ENCODE measurements around the gene ACBD6.

Gene ACBD6

DNA sequence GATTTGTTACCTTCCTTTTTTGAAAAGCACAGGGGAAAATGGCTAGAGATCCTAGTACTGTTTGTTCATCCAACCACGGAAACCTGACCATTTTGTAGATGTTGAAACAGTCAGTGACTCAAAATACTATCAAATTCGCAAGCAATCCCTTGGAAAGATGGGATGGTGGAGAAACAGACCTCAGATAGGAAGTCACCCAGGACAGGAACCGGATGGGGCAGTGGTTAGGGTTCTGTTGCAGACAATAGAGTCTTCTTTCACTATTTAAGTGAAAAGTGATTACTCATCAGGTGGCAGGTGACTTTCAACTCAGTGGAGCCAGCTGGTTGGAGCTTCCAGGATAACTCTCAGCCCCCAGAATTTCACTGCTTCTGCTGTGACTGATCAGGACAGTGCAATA is 255.3 kb downstream of the ACBD6 start:
- no peak overlapping the region for H3K4me3 ChIP-seq (ENCODE audit: low read depth, low read length)
- TF ChIP-seq, protein P1, sequence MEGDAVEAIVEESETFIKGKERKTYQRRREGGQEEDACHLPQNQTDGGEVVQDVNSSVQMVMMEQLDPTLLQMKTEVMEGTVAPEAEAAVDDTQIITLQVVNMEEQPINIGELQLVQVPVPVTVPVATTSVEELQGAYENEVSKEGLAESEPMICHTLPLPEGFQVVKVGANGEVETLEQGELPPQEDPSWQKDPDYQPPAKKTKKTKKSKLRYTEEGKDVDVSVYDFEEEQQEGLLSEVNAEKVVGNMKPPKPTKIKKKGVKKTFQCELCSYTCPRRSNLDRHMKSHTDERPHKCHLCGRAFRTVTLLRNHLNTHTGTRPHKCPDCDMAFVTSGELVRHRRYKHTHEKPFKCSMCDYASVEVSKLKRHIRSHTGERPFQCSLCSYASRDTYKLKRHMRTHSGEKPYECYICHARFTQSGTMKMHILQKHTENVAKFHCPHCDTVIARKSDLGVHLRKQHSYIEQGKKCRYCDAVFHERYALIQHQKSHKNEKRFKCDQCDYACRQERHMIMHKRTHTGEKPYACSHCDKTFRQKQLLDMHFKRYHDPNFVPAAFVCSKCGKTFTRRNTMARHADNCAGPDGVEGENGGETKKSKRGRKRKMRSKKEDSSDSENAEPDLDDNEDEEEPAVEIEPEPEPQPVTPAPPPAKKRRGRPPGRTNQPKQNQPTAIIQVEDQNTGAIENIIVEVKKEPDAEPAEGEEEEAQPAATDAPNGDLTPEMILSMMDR (IDR thresholded peaks at IDR 0.05; ENCODE audit: low read depth, low read length) = no peak

DNA sequence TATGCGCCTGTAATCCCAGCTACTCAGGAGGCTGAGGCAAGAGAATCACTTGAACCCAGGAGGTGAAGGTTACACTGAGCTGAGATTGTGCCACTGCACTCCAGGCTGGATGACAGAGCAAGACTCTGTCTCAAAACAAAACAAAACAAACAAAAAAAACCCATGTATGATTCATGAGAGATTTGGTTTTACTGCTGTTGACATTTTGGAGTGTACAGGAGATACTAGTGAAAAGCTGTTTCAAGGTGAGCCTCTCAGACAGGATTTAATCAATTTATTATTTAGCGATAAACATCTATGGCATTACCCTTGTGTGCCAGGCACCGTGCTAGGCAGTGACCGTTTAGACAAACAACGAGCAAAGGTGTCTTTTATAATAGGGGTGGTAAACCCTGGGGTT is 255.8 kb downstream of the ACBD6 start:
- TF ChIP-seq, protein P1 (IDR thresholded peaks at IDR 0.05; ENCODE audit: low read depth, low read length) = no peak
- no peak overlapping the region for H3K4me3 ChIP-seq (ENCODE audit: low read depth, low read length)

DNA sequence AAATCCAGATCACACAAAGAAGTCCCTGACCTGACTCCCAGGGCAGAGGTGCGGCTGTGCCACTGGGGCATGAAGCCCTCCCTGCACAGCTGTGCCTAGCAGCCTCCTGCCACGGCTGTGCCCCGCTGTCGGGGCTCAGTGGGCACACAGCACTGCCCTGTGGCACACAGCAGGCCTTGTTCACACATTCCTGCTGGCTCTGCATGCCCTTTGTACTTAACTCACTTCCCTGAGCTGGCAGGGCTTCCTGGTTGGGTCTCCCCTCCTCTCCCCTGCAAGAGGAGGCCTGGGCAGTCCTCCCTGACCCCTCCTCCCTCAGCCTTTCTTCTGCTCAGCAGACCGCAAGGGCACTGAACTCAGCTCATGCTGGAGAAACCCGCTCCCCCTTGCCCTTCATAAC is 257.5 kb downstream of the ACBD6 start:
- H3K4me3 ChIP-seq (ENCODE audit: low read depth, low read length) = no peak overlapping the region
- TF ChIP-seq, protein P1 (IDR thresholded peaks at IDR 0.05; ENCODE audit: low read depth, low read length) = no peak

DNA sequence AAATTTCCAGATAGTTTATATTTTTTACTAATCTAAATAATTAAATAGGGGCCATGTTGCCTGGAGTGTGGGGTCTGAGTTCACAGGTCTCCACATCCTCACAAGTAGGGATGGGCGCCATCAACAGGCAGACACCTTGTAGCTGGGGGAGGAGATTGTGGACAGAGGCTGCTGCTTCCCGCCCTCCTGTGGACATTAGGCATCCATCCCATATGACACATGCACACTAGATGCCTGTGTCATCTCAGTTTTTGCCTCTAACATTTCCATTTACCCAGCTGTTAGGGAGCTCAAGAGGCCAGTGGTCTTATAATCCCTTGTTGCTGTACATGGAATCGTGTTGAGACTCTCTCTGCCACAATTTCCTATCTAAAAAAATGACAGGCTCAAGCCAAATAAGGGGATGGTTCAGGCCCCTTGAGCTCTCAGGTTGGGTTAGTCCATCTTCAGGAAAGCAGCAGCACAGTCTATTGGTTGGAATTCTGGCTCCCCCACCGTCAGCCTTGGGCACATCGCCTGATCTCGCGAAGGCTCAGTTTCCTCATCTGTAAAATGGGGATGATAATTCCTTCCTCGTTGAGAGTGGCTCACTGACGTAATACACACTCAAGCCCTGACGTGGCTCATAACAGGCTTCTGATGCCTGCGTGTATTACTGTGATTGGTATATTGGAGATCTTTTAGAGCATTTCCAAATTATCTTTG is 258.7 kb downstream of the ACBD6 start:
- TF ChIP-seq, protein P1 (IDR thresholded peaks at IDR 0.05; ENCODE audit: low read depth, low read length) = no peak
- H3K4me3 ChIP-seq (ENCODE audit: low read depth, low read length) = no peak overlapping the region

DNA sequence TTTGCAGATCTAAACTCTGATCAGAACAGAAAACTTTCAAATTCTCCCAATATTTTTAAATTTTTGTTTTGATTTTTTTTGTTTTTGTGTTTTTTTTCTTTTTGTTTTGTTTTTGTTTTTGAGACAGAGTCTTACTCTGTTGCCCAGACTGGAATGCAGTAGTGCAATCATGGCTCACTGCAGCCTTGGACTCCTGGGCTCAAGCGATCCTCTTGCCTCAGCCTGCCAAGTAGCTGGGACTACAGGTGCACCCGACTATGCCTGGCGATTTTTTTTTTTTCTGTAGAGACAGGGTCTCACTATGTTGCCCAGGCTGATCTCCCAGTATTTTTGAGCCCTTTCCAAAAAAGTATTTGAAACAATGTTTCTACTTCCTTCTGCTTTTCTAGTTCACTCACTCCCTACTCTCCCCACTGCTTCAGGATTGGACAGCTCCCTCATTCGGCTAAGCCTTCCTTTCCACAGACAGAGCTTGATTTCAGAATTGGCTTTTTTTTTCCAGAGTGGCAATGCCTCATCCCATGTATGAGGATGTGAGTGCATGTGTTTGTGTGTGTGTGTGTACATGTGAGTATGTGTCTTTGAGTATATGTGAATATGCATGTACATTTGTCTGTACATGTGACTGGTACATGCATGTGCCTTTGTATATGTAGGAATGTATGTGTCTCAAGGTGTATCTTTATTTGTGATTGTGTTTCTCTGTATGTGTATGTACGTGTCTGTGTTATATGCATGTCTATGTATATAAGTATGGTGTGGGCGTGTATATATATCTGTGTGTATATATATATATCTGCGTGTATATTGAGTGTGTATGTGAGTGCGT is 260.4 kb downstream of the ACBD6 start:
- H3K4me3 ChIP-seq (ENCODE audit: low read depth, low read length) = no peak overlapping the region
- TF ChIP-seq, protein P1 (IDR thresholded peaks at IDR 0.05; ENCODE audit: low read depth, low read length) = no peak

DNA sequence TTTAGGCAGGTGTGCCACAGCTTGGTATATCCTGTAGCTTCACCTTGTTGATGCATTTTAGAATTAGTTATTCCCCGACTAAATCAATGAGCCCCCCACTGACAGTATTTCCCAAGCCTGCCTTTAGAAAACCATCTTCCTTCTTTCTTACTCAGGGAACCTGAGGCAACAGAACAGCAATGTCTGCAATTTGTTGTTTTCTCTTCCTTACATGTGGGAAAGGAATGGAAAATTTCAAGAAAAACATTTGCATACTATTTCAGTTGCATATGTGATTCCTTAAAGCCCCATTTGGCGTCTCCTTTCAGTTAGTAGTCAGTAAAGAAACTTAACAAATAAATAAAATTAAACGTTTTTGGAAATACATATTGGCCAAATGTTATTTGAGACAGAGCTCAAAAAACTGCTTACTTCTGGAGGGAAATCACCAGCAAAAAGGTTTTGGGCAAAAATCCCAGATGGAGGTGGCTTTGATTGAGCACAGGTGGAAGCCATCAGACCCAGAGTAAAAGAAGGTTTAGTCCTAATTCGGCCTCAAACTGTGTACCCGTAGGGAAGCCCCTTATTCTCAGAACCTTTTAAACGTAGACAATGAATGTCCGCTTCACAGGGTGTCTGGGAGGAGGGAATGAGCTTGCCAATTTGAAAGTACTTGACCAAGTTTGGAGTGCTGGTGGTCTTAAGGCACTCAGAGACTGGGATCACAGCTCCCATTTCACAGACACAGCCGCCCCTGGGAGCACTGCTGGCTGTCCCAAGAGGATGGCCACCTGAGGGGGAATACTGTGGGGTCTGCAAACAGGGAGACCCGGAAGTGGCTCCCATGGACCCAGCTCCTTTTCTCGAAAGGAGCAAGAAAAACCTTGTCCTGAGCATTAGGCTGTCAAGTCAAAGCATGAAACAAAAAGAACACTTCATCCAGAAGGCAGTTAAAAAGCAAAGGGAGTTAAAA is 263.0 kb downstream of the ACBD6 start:
- H3K4me3 ChIP-seq (ENCODE audit: low read depth, low read length) = no peak overlapping the region
- TF ChIP-seq, protein P1 (IDR thresholded peaks at IDR 0.05; ENCODE audit: low read depth, low read length) = no peak
